Body of pancreas (tissue), 4 donors: ENCODE results near the gene TXK.

Experiments used
- POLR2A ChIP-seq, 3 donors: fragments of 450-650 bp; IDR thresholded peaks; one replicate each; pipeline ENCODE4 v1.6.1; 2016; ENCODE audit warnings: antibody characterized with exemption in 3 of 3, mild to moderate bottlenecking in 2 of 3
- TF ChIP-seq, protein P1 (sequence below), 7 experiments: fragments of 450-650 bp in 4 of 7; fragments of 200-600 bp in 3 of 7; sonication (generic) in 3 of 7; IDR thresholded peaks; one replicate each; pipeline ENCODE4 v1.5.1; 2016 to 2019; ENCODE audit warnings: antibody characterized with exemption in 7 of 7

DNA sequence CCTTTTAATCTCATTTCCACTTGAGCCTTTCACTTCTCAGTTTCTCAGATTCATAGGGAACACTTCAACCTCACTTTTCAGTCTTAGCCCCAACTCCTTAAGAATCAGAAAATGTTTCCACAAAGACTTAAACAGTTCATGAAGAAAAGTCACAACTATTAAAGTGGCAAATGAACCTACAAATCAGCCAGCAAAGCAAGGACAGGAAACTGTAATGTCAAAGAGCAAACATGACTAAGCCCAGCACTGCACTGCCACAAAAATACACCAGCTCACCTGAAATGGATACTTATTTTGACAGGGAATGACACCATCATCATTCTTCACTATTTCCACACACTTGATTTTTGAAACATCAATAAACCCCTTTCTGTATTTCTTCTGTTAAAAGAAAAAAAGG is 41.8 kb upstream of the TXK start:
- no peak for TF ChIP-seq POLR2A (IDR thresholded peaks at IDR 0.05)
- TF ChIP-seq, protein P1, sequence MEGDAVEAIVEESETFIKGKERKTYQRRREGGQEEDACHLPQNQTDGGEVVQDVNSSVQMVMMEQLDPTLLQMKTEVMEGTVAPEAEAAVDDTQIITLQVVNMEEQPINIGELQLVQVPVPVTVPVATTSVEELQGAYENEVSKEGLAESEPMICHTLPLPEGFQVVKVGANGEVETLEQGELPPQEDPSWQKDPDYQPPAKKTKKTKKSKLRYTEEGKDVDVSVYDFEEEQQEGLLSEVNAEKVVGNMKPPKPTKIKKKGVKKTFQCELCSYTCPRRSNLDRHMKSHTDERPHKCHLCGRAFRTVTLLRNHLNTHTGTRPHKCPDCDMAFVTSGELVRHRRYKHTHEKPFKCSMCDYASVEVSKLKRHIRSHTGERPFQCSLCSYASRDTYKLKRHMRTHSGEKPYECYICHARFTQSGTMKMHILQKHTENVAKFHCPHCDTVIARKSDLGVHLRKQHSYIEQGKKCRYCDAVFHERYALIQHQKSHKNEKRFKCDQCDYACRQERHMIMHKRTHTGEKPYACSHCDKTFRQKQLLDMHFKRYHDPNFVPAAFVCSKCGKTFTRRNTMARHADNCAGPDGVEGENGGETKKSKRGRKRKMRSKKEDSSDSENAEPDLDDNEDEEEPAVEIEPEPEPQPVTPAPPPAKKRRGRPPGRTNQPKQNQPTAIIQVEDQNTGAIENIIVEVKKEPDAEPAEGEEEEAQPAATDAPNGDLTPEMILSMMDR (IDR thresholded peaks at IDR 0.05) = no peak
